H1 (cell line): ENCODE data around the gene TDRD9. TPM values are rescaled to one million over a fixed set of nuclear protein-coding genes. Genes with fewer than 3 reads are reported as not detected.

ENCODE experiments used
- CTCF ChIA-PET: fragments of 300-600 bp; sonication (Branson Sonifier 250); formaldehyde crosslinking; loops from one replicate; lab custom pipeline; 2021; ENCODE audit not compliant: partially characterized antibody; lab: Charles Lee
- POLR2A ChIA-PET: fragments of 300-600 bp; sonication (Branson Sonifier 250); formaldehyde crosslinking; loops from one replicate; lab custom pipeline; 2021; ENCODE audit warnings: inconsistent platforms; ENCODE audit not compliant: partially characterized antibody; lab: Charles Lee
- DNase-seq, 2 experiments: peaks; one replicate each; pipeline versions ENCODE4 v3.0.0 to v3.0.0-alpha.2; 2010 to 2022; ENCODE audit warnings: low spot score in 2 of 2, low read depth in 1 of 2, mixed read lengths in 1 of 2
- FAIRE-seq: peaks from 2 replicates; lab custom pipeline; 2011; peaks lifted over from hg19 to GRCh38; lab: Jason Lieb, UNC
- H2AFZ ChIP-seq: 2 replicates; pipeline ENCODE4 v1.8.1; 2012; ENCODE audit warnings: low read length, inconsistent platforms
- H2AK5ac ChIP-seq: 2 replicates; pipeline ENCODE4 v1.6.1; 2013; ENCODE audit warnings: low read depth, low read length
- H2BK120ac ChIP-seq: replicated peaks from 2 replicates; pipeline ENCODE3; 2013; ENCODE audit warnings: low read depth, low read length, inconsistent platforms
- H2BK12ac ChIP-seq: 2 replicates; pipeline ENCODE4 v1.6.1; 2013; ENCODE audit warnings: low read depth, low read length
- H2BK15ac ChIP-seq: 2 replicates; pipeline ENCODE4 v1.6.1; 2013; ENCODE audit warnings: low read length
- H2BK20ac ChIP-seq: 2 replicates; pipeline ENCODE4 v1.6.1; 2013; ENCODE audit warnings: low read length
- H2BK5ac ChIP-seq: 2 replicates; pipeline ENCODE4 v1.6.1; 2013; ENCODE audit warnings: low read depth, low read length
- H3K14ac ChIP-seq: 2 replicates; pipeline ENCODE4 v1.6.1; 2013; ENCODE audit warnings: inconsistent platforms; ENCODE audit not compliant: insufficient read length
- H3K18ac ChIP-seq: 2 replicates; pipeline ENCODE4 v1.6.1; 2013; ENCODE audit warnings: low read length; ENCODE audit errors: extremely low read depth
- H3K23ac ChIP-seq: 2 replicates; pipeline ENCODE4 v1.6.1; 2013; ENCODE audit warnings: inconsistent platforms; ENCODE audit not compliant: insufficient read length
- H3K23me2 ChIP-seq: 2 replicates; pipeline ENCODE4 v1.6.1; 2013; ENCODE audit warnings: low read depth, low read length
- H3K27ac ChIP-seq: 2 replicates; pipeline ENCODE4 v1.6.1; 2011; ENCODE audit warnings: low read depth, low read length, inconsistent platforms
- H3K27me3 ChIP-seq, 4 experiments: replicated peaks in 1 of 4; 1 replicate in 1 of 4; 2 replicates in 3 of 4; pipeline versions ENCODE4 v1.6.1 to v1.8.1; 2011 to 2013; ENCODE audit warnings: low read length in 3 of 4, mild to moderate bottlenecking in 3 of 4, inconsistent platforms in 2 of 4, mixed read lengths in 2 of 4, moderate library complexity in 1 of 4; ENCODE audit not compliant: control insufficient read depth in 3 of 4, insufficient read depth in 3 of 4; ENCODE audit errors: extremely low read depth in 1 of 4
- H3K36me3 ChIP-seq, 4 experiments: 2 replicates each; pipeline versions ENCODE4 v1.6.1 to v1.8.1; 2011 to 2013; ENCODE audit warnings: mild to moderate bottlenecking in 4 of 4, low read length in 3 of 4, moderate library complexity in 2 of 4, control low read depth in 1 of 4, inconsistent platforms in 1 of 4; ENCODE audit not compliant: insufficient read depth in 4 of 4, control insufficient read depth in 2 of 4
- H3K4ac ChIP-seq: replicated peaks from 2 replicates; pipeline ENCODE3; 2013; ENCODE audit warnings: low read length, low read depth, mixed read lengths, inconsistent platforms; ENCODE audit not compliant: insufficient read length
- H3K4me1 ChIP-seq, 4 experiments: replicated peaks in 1 of 4; 1 replicate in 1 of 4; 2 replicates in 3 of 4; pipeline versions ENCODE4 v1.6.1 to v1.8.1; 2011 to 2013; ENCODE audit warnings: low read length in 3 of 4, inconsistent platforms in 2 of 4, mixed read lengths in 1 of 4; ENCODE audit not compliant: insufficient read depth in 4 of 4, control insufficient read depth in 3 of 4
- H3K4me2 ChIP-seq, 2 experiments: 2 replicates each; pipeline versions ENCODE4 v1.6.1 to v1.8.1; 2011 to 2013; ENCODE audit warnings: low read depth in 2 of 2, low read length in 2 of 2, control low read depth in 1 of 2, inconsistent platforms in 1 of 2, mild to moderate bottlenecking in 1 of 2; ENCODE audit not compliant: insufficient read depth in 1 of 2
- H3K4me3 ChIP-seq, 4 experiments: fragments of 200-600, 300-600 bp in 1 of 4; sonication (generic), shearing (Covaris generic), sonication (Bioruptor Twin) in 1 of 4; 2 replicates each; pipeline versions ENCODE4 v1.5.1 to v1.8.1; 2011 to 2016; ENCODE audit warnings: low read length in 4 of 4, low read depth in 3 of 4, control low read depth in 2 of 4, inconsistent platforms in 2 of 4, mild to moderate bottlenecking in 2 of 4, mixed read lengths in 1 of 4, moderate library complexity in 1 of 4; ENCODE audit not compliant: insufficient read depth in 2 of 4; ENCODE audit errors: extremely low read depth in 1 of 4
- H3K56ac ChIP-seq: replicated peaks from 2 replicates; pipeline ENCODE3; 2013; ENCODE audit warnings: low read depth, mild to moderate bottlenecking, mixed read lengths, low read length, inconsistent platforms; ENCODE audit not compliant: insufficient read length
- H3K79me1 ChIP-seq: 2 replicates; pipeline ENCODE4 v1.6.1; 2013; ENCODE audit warnings: low read depth, low read length, control low read depth
- H3K79me2 ChIP-seq, 2 experiments: 2 replicates each; pipeline versions ENCODE4 v1.6.1 to v1.8.1; 2012 to 2013; ENCODE audit warnings: low read length in 2 of 2, mild to moderate bottlenecking in 2 of 2, inconsistent platforms in 1 of 2; ENCODE audit not compliant: insufficient read depth in 2 of 2, control insufficient read depth in 1 of 2
- H3K9ac ChIP-seq, 4 experiments: replicated peaks in 1 of 4; 1 replicate in 1 of 4; 2 replicates in 3 of 4; pipeline versions ENCODE4 v1.6.1 to v1.8.1; 2011 to 2013; ENCODE audit warnings: low read depth in 3 of 4, low read length in 3 of 4, control low read depth in 2 of 4, mild to moderate bottlenecking in 2 of 4, moderate library complexity in 2 of 4, inconsistent platforms in 1 of 4; ENCODE audit errors: extremely low read depth in 1 of 4
- H3K9me3 ChIP-seq, 2 experiments: 2 replicates each; pipeline versions ENCODE4 v1.6.1 to v1.8.1; 2012 to 2013; ENCODE audit warnings: mild to moderate bottlenecking in 2 of 2, moderate library complexity in 2 of 2, control low read depth in 1 of 2, inconsistent platforms in 1 of 2, low read depth in 1 of 2, low read length in 1 of 2, mixed read lengths in 1 of 2; ENCODE audit not compliant: insufficient read depth in 2 of 2
- H4K20me1 ChIP-seq, 2 experiments: replicated peaks in 1 of 2; 2 replicates each; pipeline versions ENCODE3 to v1.8.1; 2011 to 2013; ENCODE audit warnings: inconsistent platforms in 2 of 2, low read length in 2 of 2, mild to moderate bottlenecking in 1 of 2; ENCODE audit not compliant: insufficient read depth in 2 of 2, control insufficient read depth in 1 of 2
- H4K5ac ChIP-seq: 2 replicates; pipeline ENCODE4 v1.6.1; 2013; ENCODE audit warnings: low read length, low read depth, mixed read lengths, inconsistent platforms; ENCODE audit not compliant: insufficient read length
- H4K8ac ChIP-seq: 2 replicates; pipeline ENCODE4 v1.8.0; 2013; ENCODE audit warnings: mild to moderate bottlenecking, moderate library complexity, low read length, inconsistent platforms; ENCODE audit not compliant: insufficient read depth; ENCODE audit errors: extremely low read depth
- H4K91ac ChIP-seq: replicated peaks from 2 replicates; pipeline ENCODE3; 2013; ENCODE audit warnings: low read length, mixed read lengths, inconsistent platforms; ENCODE audit not compliant: insufficient read length
- WGBS, 2 experiments: shearing (Covaris generic) in 1 of 2; methylation state at CpG; one replicate each; pipeline versions ENCODE4 v1.1.6 to v1.1.7; 2013 to 2015; ENCODE audit warnings: low lambda C conversion rate in 2 of 2, mixed read lengths in 2 of 2, inconsistent platforms in 1 of 2, low coverage in 1 of 2, missing lambda C conversion rate in 1 of 2; ENCODE audit not compliant: insufficient replicate concordance in 2 of 2, insufficient coverage in 1 of 2, insufficient read length in 1 of 2; ENCODE audit errors: extremely low coverage in 1 of 2, missing lambda C conversion rate in 1 of 2; 5-methylcytosine and 5-hydroxymethylcytosine counted together
- long read RNA-seq, 2 experiments: library from RNA in 1 of 2; library from capped mRNA in 1 of 2; stranded (forward); transcript quantifications; one replicate each; pipeline ENCODE4 v2.0.0, GENCODE V29; 2021; ENCODE audit warnings: inconsistent platforms in 1 of 2
- polyA minus RNA-seq, 3 experiments: library from RNA; depleted of rRNA, polyadenylated mRNA; stranded (reverse); fragments of >200 nt; gene quantifications; 1 replicate in 2 of 3; 2 replicates in 1 of 3; pipeline ENCODE4 v1.2.3, GENCODE V29; 2011
- polyA plus RNA-seq, 7 experiments: library from polyadenylated mRNA; depleted of rRNA in 3 of 7; stranded (reverse) in 5 of 7; unstranded in 2 of 7; fragments of >200 nt in 5 of 7; fragments of 200-250 nt in 2 of 7; gene quantifications; 1 replicate in 5 of 7; 2 replicates in 1 of 7; 4 replicates in 1 of 7; pipeline versions ENCODE4 v1.2.1 to v1.2.3, GENCODE V29; 2011 to 2013; ENCODE audit warnings: missing spikeins in 2 of 7, mixed read lengths in 2 of 7
- total RNA-seq: library from RNA; stranded (reverse); fragmentation: NEBNext Ultra II Directional; extraction: Animal tissue kit (Norgen Biotek cat#: 25700); gene quantifications from 2 replicates; pipeline ENCODE4 v1.2.1, GENCODE V29; 2021
- TF ChIP-seq, protein P1 (sequence below): IDR thresholded peaks from 2 replicates; pipeline ENCODE4 v1.6.1; 2011; ENCODE audit warnings: low read length, improper control_type of control experiment

TDRD9 gene, protein sequence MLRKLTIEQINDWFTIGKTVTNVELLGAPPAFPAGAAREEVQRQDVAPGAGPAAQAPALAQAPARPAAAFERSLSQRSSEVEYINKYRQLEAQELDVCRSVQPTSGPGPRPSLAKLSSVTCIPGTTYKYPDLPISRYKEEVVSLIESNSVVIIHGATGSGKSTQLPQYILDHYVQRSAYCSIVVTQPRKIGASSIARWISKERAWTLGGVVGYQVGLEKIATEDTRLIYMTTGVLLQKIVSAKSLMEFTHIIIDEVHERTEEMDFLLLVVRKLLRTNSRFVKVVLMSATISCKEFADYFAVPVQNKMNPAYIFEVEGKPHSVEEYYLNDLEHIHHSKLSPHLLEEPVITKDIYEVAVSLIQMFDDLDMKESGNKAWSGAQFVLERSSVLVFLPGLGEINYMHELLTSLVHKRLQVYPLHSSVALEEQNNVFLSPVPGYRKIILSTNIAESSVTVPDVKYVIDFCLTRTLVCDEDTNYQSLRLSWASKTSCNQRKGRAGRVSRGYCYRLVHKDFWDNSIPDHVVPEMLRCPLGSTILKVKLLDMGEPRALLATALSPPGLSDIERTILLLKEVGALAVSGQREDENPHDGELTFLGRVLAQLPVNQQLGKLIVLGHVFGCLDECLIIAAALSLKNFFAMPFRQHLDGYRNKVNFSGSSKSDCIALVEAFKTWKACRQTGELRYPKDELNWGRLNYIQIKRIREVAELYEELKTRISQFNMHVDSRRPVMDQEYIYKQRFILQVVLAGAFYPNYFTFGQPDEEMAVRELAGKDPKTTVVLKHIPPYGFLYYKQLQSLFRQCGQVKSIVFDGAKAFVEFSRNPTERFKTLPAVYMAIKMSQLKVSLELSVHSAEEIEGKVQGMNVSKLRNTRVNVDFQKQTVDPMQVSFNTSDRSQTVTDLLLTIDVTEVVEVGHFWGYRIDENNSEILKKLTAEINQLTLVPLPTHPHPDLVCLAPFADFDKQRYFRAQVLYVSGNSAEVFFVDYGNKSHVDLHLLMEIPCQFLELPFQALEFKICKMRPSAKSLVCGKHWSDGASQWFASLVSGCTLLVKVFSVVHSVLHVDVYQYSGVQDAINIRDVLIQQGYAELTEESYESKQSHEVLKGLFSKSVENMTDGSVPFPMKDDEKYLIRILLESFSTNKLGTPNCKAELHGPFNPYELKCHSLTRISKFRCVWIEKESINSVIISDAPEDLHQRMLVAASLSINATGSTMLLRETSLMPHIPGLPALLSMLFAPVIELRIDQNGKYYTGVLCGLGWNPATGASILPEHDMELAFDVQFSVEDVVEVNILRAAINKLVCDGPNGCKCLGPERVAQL (N-terminal part only)
- total RNA-seq = not detected in 2 replicates
- polyA plus RNA-seq (2011; rRNA removed) = not detected in 2 replicates
- 0.03 TPM for polyA plus RNA-seq (2011; cell fraction: cytosol; rRNA removed)
- polyA plus RNA-seq (2011; cell fraction: nucleus; rRNA removed) = not detected
- polyA plus RNA-seq (2012, experiment 1 of 2) = not detected in 4 replicates
- not detected for polyA plus RNA-seq (2012, experiment 2 of 2)
- polyA plus RNA-seq (2013, experiment 1 of 2) = under 0.01 TPM
- polyA plus RNA-seq (2013, experiment 2 of 2) = 0.02 TPM
- 0.16 TPM in 1 of 2 replicates, not detected in the other for polyA minus RNA-seq (2011; rRNA and poly(A)+ RNA removed)
- not detected for polyA minus RNA-seq (2011; cell fraction: cytosol; rRNA and poly(A)+ RNA removed)
- 0.20 TPM for polyA minus RNA-seq (2011; cell fraction: nucleus; rRNA and poly(A)+ RNA removed)
- long read RNA-seq, experiment 1 = 0 reads
- long read RNA-seq, experiment 2 = 0 reads

DNA sequence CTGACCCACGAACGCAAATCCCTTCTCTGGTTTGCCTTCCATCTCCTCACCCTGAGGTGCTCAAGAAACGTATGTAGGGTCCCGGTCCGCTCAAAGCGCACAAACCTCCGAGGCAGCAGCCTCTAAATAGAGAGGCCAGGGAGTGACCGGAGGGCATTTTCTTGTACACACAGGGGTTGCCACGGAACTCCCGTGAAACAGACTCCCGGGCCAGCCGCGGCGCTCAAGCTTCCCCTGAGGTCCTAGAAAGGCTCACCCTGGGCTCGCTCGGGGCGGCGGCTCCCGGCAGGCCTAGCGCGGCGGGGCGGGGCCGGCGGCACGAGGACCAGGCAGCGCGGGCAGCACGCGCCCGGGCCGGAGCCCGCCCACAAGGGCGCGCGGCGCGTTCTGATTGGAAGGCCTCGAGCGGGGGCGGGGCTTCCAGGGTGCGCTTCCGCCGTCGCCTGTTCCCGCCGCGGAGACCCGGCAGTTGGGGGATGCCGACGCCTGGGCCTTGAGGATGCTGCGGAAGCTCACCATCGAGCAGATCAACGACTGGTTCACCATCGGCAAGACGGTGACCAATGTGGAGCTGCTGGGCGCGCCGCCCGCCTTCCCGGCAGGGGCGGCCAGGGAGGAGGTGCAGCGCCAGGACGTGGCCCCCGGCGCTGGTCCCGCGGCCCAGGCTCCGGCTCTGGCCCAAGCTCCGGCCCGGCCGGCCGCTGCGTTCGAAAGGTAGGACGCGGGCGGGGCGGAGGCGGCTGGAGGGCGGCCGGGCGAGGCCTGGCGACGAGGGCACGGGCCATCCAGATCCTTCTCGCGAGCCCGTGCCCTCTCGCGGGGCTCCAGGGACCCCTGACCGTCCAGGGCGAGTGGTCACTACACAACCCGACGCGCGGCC is at the start of gene TDRD9:
Gene TDRD9, plus strand, starts transcription at position 446 of the 880 bp plus-strand sequence. Its CDS starts 54 bp downstream, at position 500.
- ChIA-PET POLR2A (no interaction called here), CTCF (interaction anchor here (0.7 to 3.4 kb wide), 3 partner anchors 12 to 119 kb away, joined by 3 to 11 read pairs (median 7); no protein-coding TSS in a partner anchor)
- Histone ChIP-seq H4K91ac (no peak within 1 kb of the TSS), H3K14ac (no peak within 1 kb of the TSS), H2BK5ac (no peak within 1 kb of the TSS), H2AK5ac (no peak within 1 kb of the TSS), H3K23ac (no peak within 1 kb of the TSS), H3K9me3 (peaks cover 0 to 5% of the 10 kb centered on the region in 2 experiments; a peak in 1 of 4 replicates), H3K23me2 (no peaks in the 10 kb centered on the region), H3K4ac (no peak within 1 kb of the TSS), H4K20me1 (no peaks in the 10 kb centered on the region), H3K9ac (no peak within 1 kb of the TSS), H3K36me3 (no peaks in the 10 kb centered on the region), H2BK20ac (no peak within 1 kb of the TSS), H3K27ac (no peak within 1 kb of the TSS), H2BK120ac (no peak within 1 kb of the TSS), H3K79me2 (no peaks in the 10 kb centered on the region), H2BK15ac (no peak within 1 kb of the TSS), H3K79me1 (no peaks in the 10 kb centered on the region; the same call in 1 of the 2 replicates), H3K4me3 (no peak within 1 kb of the TSS), H2BK12ac (no peak within 1 kb of the TSS; the same call in 1 of the 2 replicates), H4K8ac (peak within 1 kb of the TSS; percentile 63), H3K4me1 (no peaks in the 10 kb centered on the region), H3K4me2 (no peak within 1 kb of the TSS), H4K5ac (no peak within 1 kb of the TSS), H2AFZ (no peak within 1 kb of the TSS; the same call in 1 of the 2 replicates), H3K27me3 (no peaks in the 10 kb centered on the region), H3K56ac (no peak within 1 kb of the TSS), H3K18ac (no peak within 1 kb of the TSS)
- FAIRE-seq = no peak
- no peak for DNase-seq
- 93% methylated on average over 73 of the region's 97 CpGs; no CpG with 5 or more reads in 1 of the 2 experiments for WGBS, 2 experiments
- TF ChIP-seq, protein P1, sequence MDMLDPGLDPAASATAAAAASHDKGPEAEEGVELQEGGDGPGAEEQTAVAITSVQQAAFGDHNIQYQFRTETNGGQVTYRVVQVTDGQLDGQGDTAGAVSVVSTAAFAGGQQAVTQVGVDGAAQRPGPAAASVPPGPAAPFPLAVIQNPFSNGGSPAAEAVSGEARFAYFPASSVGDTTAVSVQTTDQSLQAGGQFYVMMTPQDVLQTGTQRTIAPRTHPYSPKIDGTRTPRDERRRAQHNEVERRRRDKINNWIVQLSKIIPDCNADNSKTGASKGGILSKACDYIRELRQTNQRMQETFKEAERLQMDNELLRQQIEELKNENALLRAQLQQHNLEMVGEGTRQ = no peak
